ENCODE data around the gene IGFBPL1. TPM values are rescaled to one million over a fixed set of nuclear protein-coding genes. Genes with fewer than 3 reads are reported as not detected.
A peak's percentile ranks its signal among the peaks of the same experiment; 100 is the strongest.

The IGFBPL1 gene
- total RNA-seq, 1 donor from 2014 or later = not detected

- ATAC-seq = peak; percentile 76
- DNase-seq (ENCODE audit: low spot score) = no peak
Measured at GRCh38 chr9:38432922-38433510, 8.8 kb upstream of the IGFBPL1 start.

GRCh38 chr9:38431116-38431515, 6.9 kb upstream of the IGFBPL1 start:
- ATAC-seq (no peak), DNase-seq (ENCODE audit: low spot score) (no peak)

- no peak for ATAC-seq
- peak; percentile 5 for DNase-seq (ENCODE audit: low spot score)
Measured at GRCh38 chr9:38428062-38428461, 3.8 kb upstream of the IGFBPL1 start.

- DNase-seq (ENCODE audit: low spot score) (no peak), ATAC-seq (peak; percentile 12)
Measured at GRCh38 chr9:38424918-38425317, 664 bp upstream of the IGFBPL1 start.

GRCh38 chr9:38423273-38423972, 831 bp downstream of the IGFBPL1 start:
- DNase-seq (ENCODE audit: low spot score) (peak; percentile 39), ATAC-seq (no peak)

GRCh38 chr9:38422555-38423260, 1.5 kb downstream of the IGFBPL1 start:
- ATAC-seq = no peak
- DNase-seq (ENCODE audit: low spot score) = no peak

GRCh38 chr9:38421498-38422211, 2.6 kb downstream of the IGFBPL1 start:
- DNase-seq (ENCODE audit: low spot score) = no peak
- no peak for ATAC-seq

GRCh38 chr9:38419181-38419580, 5.1 kb downstream of the IGFBPL1 start:
- no peak for DNase-seq (ENCODE audit: low spot score)
- no peak for ATAC-seq

GRCh38 chr9:38418366-38418765, 5.9 kb downstream of the IGFBPL1 start:
- ATAC-seq (no peak), DNase-seq (ENCODE audit: low spot score) (no peak)

- ATAC-seq (no peak), DNase-seq (ENCODE audit: low spot score) (no peak)
Measured at GRCh38 chr9:38417003-38417945, 7.0 kb downstream of the IGFBPL1 start.

- DNase-seq (ENCODE audit: low spot score) (no peak), ATAC-seq (no peak)
Measured at GRCh38 chr9:38416461-38416860, 7.8 kb downstream of the IGFBPL1 start.

- ATAC-seq (no peak), DNase-seq (ENCODE audit: low spot score) (no peak)
Measured at GRCh38 chr9:38415856-38416255, 8.4 kb downstream of the IGFBPL1 start.

GRCh38 chr9:38414040-38414723, 10.1 kb downstream of the IGFBPL1 start:
- DNase-seq (ENCODE audit: low spot score) (no peak), ATAC-seq (no peak)

GRCh38 chr9:38413283-38413682, 11.0 kb downstream of the IGFBPL1 start:
- no peak for DNase-seq (ENCODE audit: low spot score)
- ATAC-seq = no peak

- DNase-seq (ENCODE audit: low spot score) = no peak
- ATAC-seq = no peak
Measured at GRCh38 chr9:38412751-38413150, 11.5 kb downstream of the IGFBPL1 start.

- no peak for DNase-seq (ENCODE audit: low spot score)
- ATAC-seq = no peak
Measured at GRCh38 chr9:38408719-38409118, 15.5 kb downstream of the IGFBPL1 start.

- no peak for DNase-seq (ENCODE audit: low spot score)
Measured at GRCh38 chr9:38406476-38407186, 17.6 kb downstream of the IGFBPL1 start.

GRCh38 chr9:38405785-38406184, 18.5 kb downstream of the IGFBPL1 start:
- no peak for ATAC-seq

More at GRCh38 chr9:38406476-38407186, 17.6 kb downstream of the IGFBPL1 start:
- no peak for ATAC-seq

GRCh38 chr9:38404314-38404713, 19.9 kb downstream of the IGFBPL1 start:
- DNase-seq (ENCODE audit: low spot score) = no peak

More at GRCh38 chr9:38405785-38406184, 18.5 kb downstream of the IGFBPL1 start:
- DNase-seq (ENCODE audit: low spot score) = no peak

More at GRCh38 chr9:38404314-38404713, 19.9 kb downstream of the IGFBPL1 start:
- ATAC-seq = no peak

Measured in left lobe of liver (tissue), 2 donors.